Loucy (cell line): ENCODE data around the gene MYH9.

Experiments used
- EZH2phosphoT487 ChIP-seq: fragments of 200-600 bp; IDR thresholded peaks from 2 replicates; pipeline ENCODE4 v1.6.1; 2018; ENCODE audit warnings: antibody characterized with exemption, mild to moderate bottlenecking, moderate library complexity, borderline replicate concordance
- TF ChIP-seq, protein P1 (sequence below): fragments of 200-600 bp; sonication (generic); conservative IDR thresholded peaks from 2 replicates; pipeline ENCODE4 v1.5.1; 2014; ENCODE audit warnings: mild to moderate bottlenecking, antibody characterized with exemption, low read length

- no peak for TF ChIP-seq EZH2phosphoT487
- TF ChIP-seq, protein P1, sequence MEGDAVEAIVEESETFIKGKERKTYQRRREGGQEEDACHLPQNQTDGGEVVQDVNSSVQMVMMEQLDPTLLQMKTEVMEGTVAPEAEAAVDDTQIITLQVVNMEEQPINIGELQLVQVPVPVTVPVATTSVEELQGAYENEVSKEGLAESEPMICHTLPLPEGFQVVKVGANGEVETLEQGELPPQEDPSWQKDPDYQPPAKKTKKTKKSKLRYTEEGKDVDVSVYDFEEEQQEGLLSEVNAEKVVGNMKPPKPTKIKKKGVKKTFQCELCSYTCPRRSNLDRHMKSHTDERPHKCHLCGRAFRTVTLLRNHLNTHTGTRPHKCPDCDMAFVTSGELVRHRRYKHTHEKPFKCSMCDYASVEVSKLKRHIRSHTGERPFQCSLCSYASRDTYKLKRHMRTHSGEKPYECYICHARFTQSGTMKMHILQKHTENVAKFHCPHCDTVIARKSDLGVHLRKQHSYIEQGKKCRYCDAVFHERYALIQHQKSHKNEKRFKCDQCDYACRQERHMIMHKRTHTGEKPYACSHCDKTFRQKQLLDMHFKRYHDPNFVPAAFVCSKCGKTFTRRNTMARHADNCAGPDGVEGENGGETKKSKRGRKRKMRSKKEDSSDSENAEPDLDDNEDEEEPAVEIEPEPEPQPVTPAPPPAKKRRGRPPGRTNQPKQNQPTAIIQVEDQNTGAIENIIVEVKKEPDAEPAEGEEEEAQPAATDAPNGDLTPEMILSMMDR = no peak
Observed at GRCh38 chr22:36356708-36357624, 30.8 kb downstream of the MYH9 start.
